ENCODE data around the gene KRTAP2-3. TPM values are rescaled to one million over a fixed set of nuclear protein-coding genes. Genes with fewer than 3 reads are reported as not detected.
A peak's percentile ranks its signal among the peaks of the same experiment; 100 is the strongest.

KRTAP2-3 gene
- total and polyA plus RNA-seq, 4 donors: not detected

DNA sequence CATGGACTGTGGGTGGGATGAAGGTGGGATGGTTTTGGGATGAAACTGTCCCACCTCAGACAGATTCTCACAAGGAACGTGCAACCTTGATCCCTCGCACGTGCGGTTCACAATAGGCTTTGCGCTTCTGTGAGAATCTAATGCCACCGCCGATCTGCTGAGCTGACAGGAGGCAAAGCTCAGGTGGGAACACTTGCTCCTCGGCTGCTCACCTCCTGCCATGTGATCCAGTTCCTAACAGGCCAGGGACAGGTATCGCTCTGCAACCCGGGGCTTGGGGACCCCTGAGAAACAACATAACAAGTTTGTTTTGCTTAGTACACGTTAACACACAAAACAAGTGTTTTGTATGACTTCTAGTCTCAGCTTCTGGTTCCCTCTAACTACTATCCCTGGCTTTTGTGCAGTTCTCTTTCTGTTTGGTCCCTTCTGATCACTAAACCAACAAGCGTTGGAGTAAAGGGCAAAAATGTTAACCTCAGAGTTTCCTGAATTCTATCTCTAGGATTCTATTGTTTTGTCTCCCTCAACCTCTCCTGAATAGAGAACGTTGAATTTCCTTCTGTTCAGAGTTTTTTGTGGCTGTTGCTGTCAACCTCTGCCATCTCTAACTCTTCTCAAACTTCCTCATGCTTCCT lies 43.2 kb downstream of the KRTAP2-3 start:
- Histone ChIP-seq H3K27ac (ENCODE audit: low read depth, low read length) (no peak overlapping the region), H3K36me3 (ENCODE audit: control insufficient read depth, insufficient read depth, low read length) (no peaks in the 10 kb centered on the region), H3K27me3 (ENCODE audit: control insufficient read depth, insufficient read depth, low read length) (no peaks in the 10 kb centered on the region), H3K4me1 (ENCODE audit: control insufficient read depth, insufficient read depth, low read length) (no peaks in the 10 kb centered on the region), H3K4me3 (ENCODE audit: low read depth, low read length) (no peak overlapping the region), H3K9me3 (ENCODE audit: control insufficient read depth, insufficient read depth, low read length) (no peaks in the 10 kb centered on the region)
- WGBS (ENCODE audit: insufficient coverage): 82% methylated on average over 13 of the region's 13 CpGs
- no peak for DNase-seq (ENCODE audit: low read depth in 4 of 6, low spot score in 6 of 6)

DNA sequence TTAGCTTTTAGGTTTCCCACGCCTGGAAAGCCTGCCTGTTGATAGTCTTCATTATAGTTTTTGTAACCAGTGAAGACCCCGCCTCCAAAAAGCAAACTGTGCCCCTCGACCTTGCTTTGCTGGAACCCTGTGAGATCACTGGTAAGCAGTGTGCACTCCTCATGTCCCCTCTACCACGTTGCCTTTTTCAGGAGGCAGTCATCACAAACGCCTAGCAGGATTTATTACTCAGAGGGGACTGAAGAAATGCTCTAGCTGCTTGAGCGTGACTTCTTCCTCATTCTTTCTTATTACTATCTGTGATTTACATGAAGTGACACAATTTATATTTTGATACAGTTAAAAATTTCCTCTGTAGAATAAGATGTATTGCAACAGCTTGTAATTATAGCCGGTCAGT lies 44.5 kb downstream of the KRTAP2-3 start:
- H3K4me1 ChIP-seq (ENCODE audit: control insufficient read depth, insufficient read depth, low read length): no peaks in the 10 kb centered on the region
- H3K9me3 ChIP-seq (ENCODE audit: control insufficient read depth, insufficient read depth, low read length): no peaks in the 10 kb centered on the region
- 79% methylated on average over 4 of the region's 7 CpGs for WGBS (ENCODE audit: insufficient coverage)
- no peak overlapping the region for H3K27ac ChIP-seq (ENCODE audit: low read depth, low read length)
- no peak for DNase-seq (ENCODE audit: low read depth in 4 of 6, low spot score in 6 of 6)
- no peaks in the 10 kb centered on the region for H3K27me3 ChIP-seq (ENCODE audit: control insufficient read depth, insufficient read depth, low read length)
- H3K4me3 ChIP-seq (ENCODE audit: low read depth, low read length): no peak overlapping the region
- no peaks in the 10 kb centered on the region for H3K36me3 ChIP-seq (ENCODE audit: control insufficient read depth, insufficient read depth, low read length)

DNA sequence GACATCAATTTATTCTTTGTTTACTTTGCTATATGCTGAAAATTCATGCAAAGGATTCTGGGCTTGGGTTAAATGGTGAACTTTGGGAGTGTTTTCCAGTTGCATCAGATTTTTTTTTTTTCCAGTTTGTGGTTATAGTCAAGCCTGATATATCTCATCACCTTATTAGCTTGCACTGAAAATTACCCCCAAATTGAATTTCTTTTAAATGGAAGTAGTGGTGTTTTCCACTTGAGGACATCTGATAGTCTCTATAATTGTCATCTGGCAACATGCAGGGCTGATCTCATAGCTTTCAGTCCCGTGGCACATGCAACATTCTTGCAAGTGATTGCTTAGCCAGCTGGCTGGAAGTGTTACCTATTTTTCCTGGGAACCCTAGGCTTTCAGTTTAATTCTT lies 46.3 kb downstream of the KRTAP2-3 start:
- Histone ChIP-seq H3K36me3 (ENCODE audit: control insufficient read depth, insufficient read depth, low read length) (no peaks in the 10 kb centered on the region), H3K9me3 (ENCODE audit: control insufficient read depth, insufficient read depth, low read length) (no peaks in the 10 kb centered on the region), H3K4me1 (ENCODE audit: control insufficient read depth, insufficient read depth, low read length) (no peaks in the 10 kb centered on the region), H3K4me3 (ENCODE audit: low read depth, low read length) (no peak overlapping the region), H3K27me3 (ENCODE audit: control insufficient read depth, insufficient read depth, low read length) (no peaks in the 10 kb centered on the region), H3K27ac (ENCODE audit: low read depth, low read length) (no peak overlapping the region)
- no CpG with 5 or more reads among the region's 1 CpG for WGBS (ENCODE audit: insufficient coverage)
- peak in 2 of 6 donors; percentile 20 to 77 for DNase-seq (ENCODE audit: low read depth in 4 of 6, low spot score in 6 of 6)

DNA sequence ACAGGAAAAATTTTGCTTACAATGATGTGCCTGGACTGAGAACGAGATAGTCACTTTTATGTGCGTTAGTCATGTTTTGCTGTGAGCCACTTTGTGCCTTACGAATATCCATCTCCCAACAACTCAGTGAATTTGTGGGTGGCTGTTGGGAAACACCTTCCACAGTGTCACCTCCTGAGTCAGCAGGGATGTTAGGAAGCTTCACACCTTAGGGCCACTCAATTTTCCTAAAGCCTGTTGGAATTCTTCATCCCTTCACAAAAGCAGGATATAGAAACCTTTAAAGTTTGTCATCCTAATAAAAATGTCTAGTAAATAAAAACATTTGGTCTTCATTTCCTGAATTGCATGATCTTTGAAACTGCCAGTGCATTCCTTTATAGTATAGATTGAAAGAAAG lies 46.7 kb downstream of the KRTAP2-3 start:
- Histone ChIP-seq H3K27me3 (ENCODE audit: control insufficient read depth, insufficient read depth, low read length) (no peaks in the 10 kb centered on the region), H3K4me3 (ENCODE audit: low read depth, low read length) (no peak overlapping the region), H3K36me3 (ENCODE audit: control insufficient read depth, insufficient read depth, low read length) (no peaks in the 10 kb centered on the region), H3K4me1 (ENCODE audit: control insufficient read depth, insufficient read depth, low read length) (no peaks in the 10 kb centered on the region), H3K9me3 (ENCODE audit: control insufficient read depth, insufficient read depth, low read length) (no peaks in the 10 kb centered on the region), H3K27ac (ENCODE audit: low read depth, low read length) (no peak overlapping the region)
- no CpG with 5 or more reads among the region's 3 CpGs for WGBS (ENCODE audit: insufficient coverage)
- no peak for DNase-seq (ENCODE audit: low read depth in 4 of 6, low spot score in 6 of 6)

DNA sequence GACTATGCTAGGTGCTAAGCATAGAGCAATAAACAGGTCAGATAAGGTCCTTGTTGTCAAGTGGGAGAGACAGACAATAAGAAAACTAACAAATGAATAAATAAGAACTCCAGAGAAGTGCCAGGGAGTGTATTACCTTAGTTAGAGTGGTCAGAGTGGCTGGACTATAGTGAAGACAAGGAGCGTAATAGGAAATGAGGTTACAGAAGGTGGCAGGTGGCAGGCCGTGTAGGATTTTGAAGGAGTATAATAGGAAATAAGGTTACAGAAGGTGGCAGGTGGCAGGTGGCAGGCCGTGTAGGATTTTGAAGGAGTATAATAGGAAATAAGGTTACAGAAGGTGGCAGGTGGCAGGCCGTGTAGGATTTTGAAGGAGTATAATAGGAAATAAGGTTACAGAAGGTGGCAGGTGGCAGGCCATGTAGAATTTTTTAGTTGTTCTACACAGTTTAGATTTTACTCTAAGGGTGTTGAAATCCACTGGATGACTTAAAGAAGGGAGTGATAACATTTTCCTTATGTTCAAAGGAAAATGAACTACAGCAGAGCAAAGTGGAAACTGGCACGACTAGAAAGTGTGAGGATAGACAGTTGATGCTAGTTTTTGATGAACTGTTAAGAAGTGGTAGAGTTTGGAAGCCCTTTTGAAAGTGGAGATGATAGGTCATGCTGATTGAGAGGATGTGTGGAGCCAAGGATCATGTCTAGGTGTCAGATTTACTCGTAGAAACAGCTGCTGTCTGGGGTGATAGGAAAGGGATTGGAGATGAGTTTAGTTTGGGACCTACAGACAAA lies 47.4 kb downstream of the KRTAP2-3 start:
- Histone ChIP-seq H3K36me3 (ENCODE audit: control insufficient read depth, insufficient read depth, low read length) (no peaks in the 10 kb centered on the region), H3K27me3 (ENCODE audit: control insufficient read depth, insufficient read depth, low read length) (no peaks in the 10 kb centered on the region), H3K9me3 (ENCODE audit: control insufficient read depth, insufficient read depth, low read length) (no peaks in the 10 kb centered on the region), H3K27ac (ENCODE audit: low read depth, low read length) (no peak overlapping the region), H3K4me1 (ENCODE audit: control insufficient read depth, insufficient read depth, low read length) (no peaks in the 10 kb centered on the region), H3K4me3 (ENCODE audit: low read depth, low read length) (no peak overlapping the region)
- DNase-seq (ENCODE audit: low read depth in 4 of 6, low spot score in 6 of 6): peak in 1 of 6 donors; percentile 56
- WGBS (ENCODE audit: insufficient coverage): 84% methylated on average over 6 of the region's 6 CpGs

DNA sequence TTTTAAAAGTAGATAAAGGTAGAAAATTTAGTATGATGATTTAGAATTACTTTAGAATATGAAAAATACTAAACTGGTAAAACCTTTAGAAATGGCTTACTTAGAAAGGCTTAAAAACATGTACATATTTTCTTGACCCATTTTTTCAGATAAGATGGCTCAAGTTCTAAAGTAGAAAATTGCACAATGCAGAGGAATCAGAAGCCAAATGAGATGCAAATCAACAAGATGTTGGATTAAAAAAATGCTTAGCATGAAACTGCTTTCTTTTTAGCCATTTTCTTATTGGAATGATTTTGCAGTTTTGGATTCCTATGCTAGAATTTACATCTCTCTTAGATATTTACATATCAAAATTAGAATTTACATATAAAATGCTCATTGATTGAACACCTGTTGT lies 49.5 kb downstream of the KRTAP2-3 start:
- DNase-seq (ENCODE audit: low read depth in 4 of 6, low spot score in 6 of 6): peak in 1 of 6 donors; percentile 56
- H3K9me3 ChIP-seq (ENCODE audit: control insufficient read depth, insufficient read depth, low read length): no peaks in the 10 kb centered on the region
- H3K27ac ChIP-seq (ENCODE audit: low read depth, low read length): no peak overlapping the region
- H3K36me3 ChIP-seq (ENCODE audit: control insufficient read depth, insufficient read depth, low read length): no peaks in the 10 kb centered on the region
- no peaks in the 10 kb centered on the region for H3K27me3 ChIP-seq (ENCODE audit: control insufficient read depth, insufficient read depth, low read length)
- no peak overlapping the region for H3K4me3 ChIP-seq (ENCODE audit: low read depth, low read length)
- no peaks in the 10 kb centered on the region for H3K4me1 ChIP-seq (ENCODE audit: control insufficient read depth, insufficient read depth, low read length)

DNA sequence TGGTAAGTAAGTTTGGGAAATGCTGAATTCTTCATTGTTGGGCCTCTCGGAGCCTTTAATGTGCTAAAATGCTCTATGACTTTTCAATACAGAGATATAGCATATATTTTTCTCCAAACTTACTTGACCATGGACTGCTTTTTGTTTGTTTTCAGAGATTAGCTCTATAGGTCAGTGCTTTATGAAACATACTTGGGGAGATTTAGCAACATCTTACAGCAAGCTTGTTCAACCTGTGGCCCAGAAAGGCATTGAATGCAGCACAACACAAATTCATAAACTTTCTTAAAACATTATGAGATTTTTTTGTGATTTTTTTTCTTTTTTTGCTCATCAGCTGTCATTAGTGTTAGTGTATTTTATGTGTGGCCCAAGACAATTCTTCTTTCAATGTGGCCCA lies 50.0 kb downstream of the KRTAP2-3 start:
- H3K27ac ChIP-seq (ENCODE audit: low read depth, low read length): no peak overlapping the region
- H3K9me3 ChIP-seq (ENCODE audit: control insufficient read depth, insufficient read depth, low read length): no peaks in the 10 kb centered on the region
- H3K36me3 ChIP-seq (ENCODE audit: control insufficient read depth, insufficient read depth, low read length): no peaks in the 10 kb centered on the region
- no peaks in the 10 kb centered on the region for H3K27me3 ChIP-seq (ENCODE audit: control insufficient read depth, insufficient read depth, low read length)
- no peak overlapping the region for H3K4me3 ChIP-seq (ENCODE audit: low read depth, low read length)
- WGBS (ENCODE audit: insufficient coverage): no CpG with 5 or more reads among the region's 1 CpG
- no peak for DNase-seq (ENCODE audit: low read depth in 4 of 6, low spot score in 6 of 6)
- H3K4me1 ChIP-seq (ENCODE audit: control insufficient read depth, insufficient read depth, low read length): no peaks in the 10 kb centered on the region

DNA sequence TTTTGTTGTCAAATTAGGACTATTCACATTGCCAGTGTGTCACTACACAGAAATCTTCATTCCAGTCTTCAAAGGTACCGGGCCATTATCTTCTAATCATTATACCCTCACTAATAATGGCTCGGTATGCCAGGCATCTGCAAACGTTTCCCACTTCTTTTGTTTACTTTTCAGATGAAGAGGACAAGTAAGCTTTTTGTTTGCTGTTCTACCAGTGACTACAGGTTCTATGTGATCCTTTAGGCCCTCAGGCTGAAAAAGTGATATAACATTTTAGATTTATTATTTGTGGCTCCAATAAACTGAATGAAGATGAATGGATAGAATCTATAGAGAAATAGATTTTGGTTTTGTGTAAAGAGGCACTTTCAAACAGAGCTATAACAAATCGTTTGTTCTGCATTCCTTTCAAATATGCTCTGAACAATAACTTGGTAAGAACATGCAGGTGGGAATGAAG lies 50.6 kb downstream of the KRTAP2-3 start:
- Histone ChIP-seq H3K36me3 (ENCODE audit: control insufficient read depth, insufficient read depth, low read length) (no peaks in the 10 kb centered on the region), H3K9me3 (ENCODE audit: control insufficient read depth, insufficient read depth, low read length) (no peaks in the 10 kb centered on the region), H3K27me3 (ENCODE audit: control insufficient read depth, insufficient read depth, low read length) (no peaks in the 10 kb centered on the region), H3K4me1 (ENCODE audit: control insufficient read depth, insufficient read depth, low read length) (no peaks in the 10 kb centered on the region), H3K4me3 (ENCODE audit: low read depth, low read length) (no peak overlapping the region), H3K27ac (ENCODE audit: low read depth, low read length) (no peak overlapping the region)
- 80% methylated on average over 1 of the region's 4 CpGs for WGBS (ENCODE audit: insufficient coverage)
- no peak for DNase-seq (ENCODE audit: low read depth in 4 of 6, low spot score in 6 of 6)
